HG03432 (cell line): ENCODE data around the gene OPN4.

Source experiments
- ATAC-seq: cut with Tn5 transposase; IDR thresholded peaks from one replicate; pipeline ENCODE4 v1.9.1; 2021; ENCODE audit warnings: mild to moderate bottlenecking, moderate library complexity; ENCODE audit not compliant: unreplicated experiment

Gene OPN4

DNA sequence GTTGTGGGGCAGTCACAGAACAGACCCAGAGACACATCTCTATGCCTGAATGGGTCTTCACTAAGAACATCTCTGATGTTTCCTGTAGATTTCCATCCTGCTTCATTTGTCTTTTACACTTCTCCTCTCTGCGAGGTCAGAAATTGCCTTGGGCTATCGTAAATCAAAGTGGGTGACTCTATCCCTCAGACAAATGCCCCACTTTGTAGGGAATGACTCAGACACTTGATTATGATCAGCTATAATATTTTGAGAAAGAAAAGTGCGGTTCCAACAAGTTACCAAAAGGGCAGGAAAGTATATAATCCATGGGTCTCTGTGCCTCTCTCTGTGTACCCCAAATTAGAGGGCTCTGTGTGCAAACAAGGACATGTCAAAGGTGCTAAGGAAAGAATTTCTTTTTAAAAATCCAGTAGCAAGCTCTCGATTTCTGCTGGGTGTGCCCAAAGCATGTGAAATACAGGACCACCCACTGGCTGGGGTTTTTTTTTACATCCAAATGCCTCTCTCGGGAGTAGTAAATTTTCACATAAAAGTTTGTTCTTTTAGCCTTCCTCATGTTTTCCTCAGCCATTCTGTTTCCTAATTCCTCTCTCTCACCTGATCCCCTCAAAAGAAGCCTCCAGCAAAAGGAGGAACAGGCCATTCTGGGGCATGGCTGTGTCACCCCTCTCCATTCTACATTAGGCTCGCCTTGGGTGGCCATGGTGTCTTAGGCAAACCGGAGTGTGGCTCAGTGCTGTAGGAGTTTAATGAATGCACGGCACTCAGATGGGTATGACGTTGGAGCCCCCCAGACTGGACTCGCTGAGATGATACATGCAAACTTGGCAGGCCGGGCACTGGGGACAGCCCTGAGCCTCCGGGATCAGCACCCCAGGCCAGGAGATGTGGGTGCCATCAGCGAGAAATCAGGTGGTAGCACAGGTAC is 6.3 kb upstream of the OPN4 start:
- no peak for ATAC-seq

DNA sequence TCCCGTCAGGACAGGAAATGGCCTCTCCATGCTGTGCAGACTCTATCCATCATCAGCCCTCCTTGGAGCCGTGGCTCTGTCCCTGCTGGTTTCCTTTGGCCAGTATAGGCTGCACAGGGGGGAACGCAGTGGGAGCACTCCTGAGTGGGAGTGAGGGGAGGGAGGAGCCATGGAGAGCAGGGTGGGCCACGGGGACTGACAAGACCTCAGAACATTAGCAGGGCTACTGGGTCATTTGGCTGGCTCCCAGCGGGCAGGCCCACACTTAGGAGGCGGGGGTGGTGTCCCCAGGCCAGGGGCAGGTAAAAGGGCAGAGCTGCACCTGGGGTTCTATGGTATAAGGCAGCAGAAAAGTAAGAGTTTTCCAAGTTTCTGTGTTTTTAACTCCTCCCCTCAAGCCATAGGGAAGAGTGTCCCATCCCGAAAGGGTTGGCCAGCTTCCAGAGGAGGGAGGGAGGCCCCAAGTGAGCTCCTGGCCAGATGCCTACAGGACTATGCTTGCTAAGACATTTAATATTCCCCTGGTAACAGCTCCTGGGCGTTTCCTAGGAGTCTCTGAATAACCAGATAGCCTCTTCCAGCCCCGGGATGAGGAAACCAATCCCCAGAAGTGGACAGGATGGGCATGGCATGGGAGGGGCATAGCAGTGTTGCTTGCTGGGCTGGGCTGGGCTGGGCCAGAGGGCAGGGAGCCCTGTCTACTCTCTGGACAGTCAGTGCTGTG is 5.5 kb upstream of the OPN4 start:
- no peak for ATAC-seq

DNA sequence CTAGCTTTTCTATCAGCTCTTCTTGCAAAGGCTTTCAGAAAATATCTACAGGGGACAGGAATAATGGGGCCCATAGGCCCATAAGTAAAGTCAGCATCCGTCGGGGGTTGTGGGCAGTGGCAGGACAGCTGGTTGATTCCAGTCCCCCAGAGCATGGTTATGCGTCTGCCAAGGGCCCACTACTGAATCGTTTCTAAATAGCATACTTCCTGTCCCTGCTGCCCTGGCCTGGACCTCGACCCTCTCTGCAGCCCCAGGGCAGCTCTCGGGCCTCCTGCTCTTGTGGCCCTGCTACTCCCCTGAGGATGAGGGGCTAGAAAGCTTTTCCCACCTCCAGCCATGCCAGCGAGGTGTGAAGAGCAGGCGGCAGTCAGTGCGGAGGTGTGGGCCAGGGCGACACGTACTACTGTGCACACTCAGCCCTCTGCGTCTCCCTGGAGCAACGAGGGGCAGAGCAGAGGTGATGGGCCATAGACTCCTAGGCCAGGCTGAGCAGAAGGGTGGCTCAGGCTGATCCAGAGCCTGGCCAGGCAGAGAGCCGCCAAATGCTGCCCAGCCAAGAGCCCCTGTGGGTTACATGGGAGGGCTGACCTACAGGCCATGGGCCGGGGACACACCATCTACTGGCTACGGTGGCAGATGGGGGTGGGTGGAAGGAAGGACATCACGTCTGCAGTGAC is 4.7 kb upstream of the OPN4 start:
- no peak for ATAC-seq

DNA sequence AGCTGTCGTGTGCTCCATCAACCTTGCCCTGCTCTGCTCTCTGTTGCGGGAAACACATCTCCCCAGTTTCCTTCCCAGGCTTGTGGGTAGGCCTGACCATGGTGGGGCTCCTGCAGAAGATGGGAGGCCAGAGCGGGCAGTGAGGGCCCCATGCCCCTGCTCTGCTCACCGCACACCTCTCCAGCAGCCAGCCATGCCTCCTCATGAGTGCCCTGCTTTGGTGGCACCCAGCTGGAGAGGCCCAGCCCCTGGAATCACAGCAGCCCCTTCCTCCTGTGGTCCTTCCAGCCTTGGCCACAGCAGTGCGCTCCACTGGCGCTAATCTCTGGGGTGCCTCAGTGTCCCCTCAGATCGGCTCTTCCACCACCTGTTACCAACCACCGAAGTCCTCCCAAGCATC is 4.2 kb upstream of the OPN4 start:
- no peak for ATAC-seq

DNA sequence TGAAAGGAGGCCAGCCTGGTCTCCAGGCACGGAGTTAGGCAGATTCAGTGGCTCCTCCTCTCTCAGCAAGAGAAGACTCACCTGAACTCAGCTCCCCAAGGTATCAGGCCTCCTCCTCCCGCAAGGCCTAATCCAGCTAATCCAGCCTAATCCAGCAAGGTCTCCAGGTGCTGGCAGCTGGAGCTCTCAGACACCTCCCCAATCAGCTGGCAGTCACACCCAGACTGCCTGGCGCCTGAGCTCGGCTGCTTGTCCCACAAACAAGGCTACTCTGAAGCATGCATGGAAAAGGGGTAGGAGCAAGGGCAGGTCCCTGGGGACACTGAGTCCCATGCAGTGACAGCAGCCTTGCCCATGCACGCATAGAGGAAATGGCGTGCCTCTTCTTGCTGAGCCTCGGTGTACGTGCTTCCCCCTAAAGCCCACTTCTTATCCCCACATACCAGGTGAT is 3.3 kb upstream of the OPN4 start:
- ATAC-seq: no peak

- ATAC-seq: no peak
Measured at GRCh38 chr10:86651631-86652331, 2.6 kb upstream of the OPN4 start.

GRCh38 chr10:86652361-86653202 is 1.8 kb upstream of the OPN4 start:
- no peak for ATAC-seq

DNA sequence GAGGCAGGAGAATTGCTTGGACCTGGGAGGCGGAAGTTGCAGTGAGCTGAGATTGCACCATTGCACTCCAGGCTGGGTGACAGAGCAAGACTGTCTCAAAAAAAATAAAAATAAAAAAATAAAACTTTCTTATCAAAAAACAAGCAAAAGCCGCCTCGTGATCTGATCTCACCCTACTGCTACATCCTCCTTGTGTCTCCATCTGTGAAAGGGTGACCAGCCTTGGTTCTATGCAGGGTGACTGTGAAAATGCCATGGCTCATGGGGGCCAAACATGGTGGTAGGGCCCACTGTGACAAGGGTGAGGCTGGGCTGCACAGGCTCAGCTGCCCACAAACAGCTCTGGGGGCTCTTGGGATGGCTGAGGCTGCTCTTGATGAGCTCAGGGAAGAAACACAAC is 968 bp upstream of the OPN4 start:
- no peak for ATAC-seq

DNA sequence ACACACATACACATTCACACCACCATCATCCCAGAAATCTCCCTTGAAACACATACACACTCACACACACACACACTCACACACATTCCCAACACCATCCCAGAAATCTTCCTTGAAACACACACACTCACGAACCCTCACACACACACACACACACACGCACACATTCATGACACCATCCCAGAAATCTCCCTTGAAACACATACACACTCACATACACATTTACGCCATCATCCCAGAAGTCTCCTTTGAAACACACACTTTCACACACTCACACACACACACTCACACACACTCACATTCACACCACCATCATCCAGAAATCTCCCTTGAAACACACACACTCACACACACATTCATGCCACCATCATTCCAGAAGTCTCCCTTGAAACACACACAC is 360 bp upstream of the OPN4 start:
- no peak for ATAC-seq

GRCh38 chr10:86655173-86655540 is 810 bp downstream of the OPN4 start:
- ATAC-seq: no peak

- no peak for ATAC-seq
Measured at GRCh38 chr10:86655596-86655995, 1.2 kb downstream of the OPN4 start.

GRCh38 chr10:86657011-86657395 is 2.7 kb downstream of the OPN4 start:
- ATAC-seq: no peak

GRCh38 chr10:86657396-86658011 is 3.2 kb downstream of the OPN4 start:
- no peak for ATAC-seq

- no peak for ATAC-seq
Measured at GRCh38 chr10:86658261-86658741, 4.0 kb downstream of the OPN4 start.

DNA sequence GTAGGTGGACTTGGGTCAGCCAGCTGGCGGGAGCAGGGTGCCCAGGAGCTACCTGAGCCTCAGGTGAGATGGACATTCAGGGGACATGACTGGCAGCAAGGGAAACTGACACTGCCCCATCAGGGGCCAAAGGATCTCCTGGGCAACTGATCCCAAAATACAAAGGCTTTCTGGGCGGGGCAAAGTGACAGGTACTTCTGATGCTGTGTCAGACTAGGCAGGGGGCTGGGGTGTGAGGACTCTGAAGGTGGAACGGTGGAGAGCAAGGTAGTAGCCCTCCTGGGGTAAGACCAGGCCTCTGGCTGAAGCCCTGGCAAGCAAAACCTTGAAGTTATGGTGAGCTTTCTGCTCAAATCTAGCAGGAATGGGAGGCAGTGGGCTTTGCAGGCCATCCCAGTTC is 4.4 kb downstream of the OPN4 start:
- no peak for ATAC-seq

- no peak for ATAC-seq
Measured at GRCh38 chr10:86659161-86659691, 4.9 kb downstream of the OPN4 start.

DNA sequence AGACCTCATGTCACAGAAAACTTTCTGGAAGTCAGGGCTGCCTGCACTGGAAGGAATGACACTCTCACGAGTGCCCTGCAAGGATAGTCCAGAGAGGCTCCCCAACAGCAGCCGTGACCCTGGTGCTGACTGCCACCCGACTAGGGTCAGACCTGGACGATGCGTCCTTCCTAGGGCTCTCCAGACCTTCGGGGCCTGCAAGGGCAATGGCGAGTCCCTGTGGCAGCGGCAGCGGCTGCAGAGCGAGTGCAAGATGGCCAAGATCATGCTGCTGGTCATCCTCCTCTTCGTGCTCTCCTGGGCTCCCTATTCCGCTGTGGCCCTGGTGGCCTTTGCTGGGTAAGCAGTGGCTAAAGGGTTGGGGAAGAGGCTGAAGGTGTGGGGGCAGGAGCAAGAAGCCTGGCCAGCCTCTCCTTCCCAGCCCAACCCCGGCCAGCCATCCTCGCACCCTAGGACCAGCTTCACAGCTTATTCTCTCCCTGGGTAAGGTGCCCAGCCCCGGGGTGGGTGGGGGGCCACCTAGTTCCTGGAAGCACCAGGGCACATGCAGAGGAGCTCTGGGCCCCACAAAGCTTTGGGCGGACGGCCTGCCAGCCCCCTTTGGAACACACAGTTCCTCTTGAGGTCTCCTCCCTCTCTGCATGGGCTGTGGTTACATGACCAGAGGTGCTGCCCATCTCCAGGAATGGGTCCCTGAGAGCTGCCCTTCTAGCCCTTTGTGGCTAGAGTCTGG is 5.5 kb downstream of the OPN4 start:
- ATAC-seq: no peak

DNA sequence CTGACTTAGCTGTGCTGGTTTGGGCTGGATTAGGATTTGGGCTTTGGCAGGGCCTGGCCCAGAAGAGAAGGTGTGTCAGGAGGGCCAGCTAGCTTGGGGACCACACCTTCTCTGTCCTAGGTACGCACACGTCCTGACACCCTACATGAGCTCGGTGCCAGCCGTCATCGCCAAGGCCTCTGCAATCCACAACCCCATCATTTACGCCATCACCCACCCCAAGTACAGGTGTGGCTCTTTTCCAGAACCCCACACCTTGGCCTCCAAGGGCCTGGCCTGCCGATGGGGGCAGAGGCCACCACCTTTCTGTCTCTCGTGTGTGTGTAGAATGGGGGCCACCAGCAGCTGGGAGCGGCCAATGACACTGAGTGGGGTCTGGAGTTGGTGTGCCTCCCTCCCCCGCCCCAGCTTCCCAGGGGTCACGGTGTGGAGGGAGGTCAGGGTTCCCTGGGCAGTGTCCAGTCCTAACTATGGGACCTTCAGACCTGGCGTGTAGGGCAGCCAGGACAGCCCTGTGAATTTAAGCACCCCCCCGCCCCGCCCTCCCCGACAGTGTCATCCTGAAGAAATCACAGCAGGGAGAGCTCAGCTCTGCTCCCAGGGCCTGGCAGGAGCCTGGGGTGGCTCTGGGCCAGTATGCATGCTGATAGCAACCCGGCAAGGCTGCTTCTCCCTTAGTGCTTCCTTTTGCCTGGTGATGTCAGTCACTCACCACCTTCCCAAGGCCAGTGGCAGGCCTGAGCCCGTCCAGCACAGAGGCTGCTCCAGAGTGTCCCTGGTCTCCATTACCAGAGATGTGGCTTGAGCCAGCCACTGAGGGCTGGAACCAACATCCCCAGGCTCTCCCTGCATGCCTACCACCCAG is 7.0 kb downstream of the OPN4 start:
- no peak for ATAC-seq
